ENCODE data around the gene KCNB1. TPM values are rescaled to one million over a fixed set of nuclear protein-coding genes. Genes with fewer than 3 reads are reported as not detected.

Gene KCNB1
- total RNA-seq, 4 donors from 2014 or later, result 0.29 to 32.5 (median 7.0) TPM

DNA sequence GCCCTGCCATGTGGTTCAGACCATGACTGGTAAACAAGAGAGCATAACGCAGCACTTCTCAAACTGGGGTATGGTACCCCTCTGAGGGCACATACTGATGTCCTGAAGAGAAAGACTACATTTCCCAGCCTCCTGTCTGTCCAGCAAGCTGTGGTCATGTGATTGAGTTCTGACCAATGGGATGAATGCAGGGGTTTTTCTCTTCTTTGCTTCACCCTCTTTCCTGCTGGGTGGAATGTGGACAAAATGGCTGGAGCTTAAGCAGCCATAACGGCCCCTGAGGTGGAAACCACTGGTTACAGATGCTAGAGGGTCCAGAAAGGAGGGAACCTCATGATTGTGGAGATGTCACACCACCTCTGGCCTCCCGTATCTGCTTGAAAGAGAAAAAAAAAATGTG is 19.4 kb upstream of the KCNB1 start:
- no peaks in the 10 kb centered on the region for H3K36me3 ChIP-seq
- no peak overlapping the region for H3K27ac ChIP-seq
- H3K27me3 ChIP-seq, result no peaks in the 10 kb centered on the region
- H3K4me1 ChIP-seq, result no peaks in the 10 kb centered on the region
- DNase-seq, result no peak
- no peak for TF ChIP-seq POLR2A (IDR thresholded peaks at IDR 0.05)
- no peaks in the 10 kb centered on the region for H3K9me3 ChIP-seq
- intact Hi-C loops (cut with DNase I; ENCODE audit: low total_unique reads), result no loop called here
- H3K4me3 ChIP-seq, result no peak overlapping the region

DNA sequence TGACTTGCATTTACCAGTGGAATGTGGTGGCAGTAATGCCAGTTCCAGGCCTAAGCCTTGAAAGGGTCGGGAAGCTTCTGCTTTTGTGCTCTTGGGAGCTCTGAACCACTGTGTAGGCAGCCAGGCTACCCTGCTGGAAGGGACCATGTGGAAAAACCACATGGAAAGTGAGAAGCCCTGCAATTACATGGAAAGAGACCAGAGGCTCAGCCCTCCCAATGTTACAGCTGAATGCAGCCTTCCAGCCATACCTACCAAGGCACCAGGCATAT is 14.9 kb upstream of the KCNB1 start:
- TF ChIP-seq CTCF (IDR thresholded peaks at IDR 0.05) (no peak), POLR2A (IDR thresholded peaks at IDR 0.05) (no peak)
- Histone ChIP-seq H3K9me3 (no peaks in the 10 kb centered on the region), H3K4me3 (no peak overlapping the region), H3K27me3 (no peaks in the 10 kb centered on the region), H3K36me3 (no peaks in the 10 kb centered on the region), H3K27ac (no peak overlapping the region), H3K4me1 (no peaks in the 10 kb centered on the region)
- DNase-seq, result no peak
- intact Hi-C loops (cut with DNase I; ENCODE audit: low total_unique reads), result no loop called here

DNA sequence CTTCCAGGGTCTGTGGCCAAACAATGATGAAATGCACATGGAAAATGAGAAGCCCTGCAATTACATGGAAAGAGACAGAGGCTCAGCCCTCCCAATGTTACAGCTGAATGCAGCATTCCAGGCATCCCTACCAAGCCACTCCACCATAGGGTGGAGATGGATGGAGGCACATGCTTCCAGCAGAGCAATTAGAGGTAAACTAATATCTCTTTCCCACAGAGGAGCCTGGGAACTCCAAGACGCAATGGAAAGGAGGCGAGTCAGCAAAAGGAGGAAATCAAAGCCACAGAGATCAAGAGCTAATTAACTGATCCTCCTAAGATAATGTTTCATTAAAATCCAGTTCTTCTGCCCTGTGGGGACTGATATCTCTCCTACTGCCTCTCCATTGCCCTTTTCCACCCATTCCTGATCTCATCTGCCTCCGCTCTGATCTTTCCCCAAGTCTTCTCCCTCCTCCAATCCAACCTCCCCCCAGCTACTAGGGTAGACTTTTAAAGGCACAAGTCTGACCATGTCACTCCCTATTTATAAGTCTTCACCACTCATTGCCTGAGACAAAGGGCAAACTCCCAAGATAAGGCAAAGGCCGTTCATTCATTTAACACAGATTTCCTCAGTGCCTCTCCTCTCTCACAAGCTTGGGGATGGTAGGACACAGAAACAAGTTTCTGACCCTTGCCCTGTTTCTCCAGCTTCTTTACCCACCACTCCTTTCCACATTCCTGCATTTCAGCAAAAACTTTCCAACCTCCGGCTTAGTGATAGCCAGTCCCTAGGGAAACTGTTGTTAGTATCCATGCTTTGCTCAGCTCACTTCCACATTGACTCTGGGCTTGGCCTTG is 14.3 kb upstream of the KCNB1 start:
- Histone ChIP-seq H3K27me3 (no peaks in the 10 kb centered on the region), H3K27ac (no peak overlapping the region), H3K9me3 (no peaks in the 10 kb centered on the region), H3K4me3 (no peak overlapping the region), H3K36me3 (no peaks in the 10 kb centered on the region), H3K4me1 (no peaks in the 10 kb centered on the region)
- TF ChIP-seq POLR2A (IDR thresholded peaks at IDR 0.05) (no peak), CTCF (IDR thresholded peaks at IDR 0.05) (no peak)
- DNase-seq, result no peak
- intact Hi-C loops (cut with DNase I; ENCODE audit: low total_unique reads), result no loop called here

DNA sequence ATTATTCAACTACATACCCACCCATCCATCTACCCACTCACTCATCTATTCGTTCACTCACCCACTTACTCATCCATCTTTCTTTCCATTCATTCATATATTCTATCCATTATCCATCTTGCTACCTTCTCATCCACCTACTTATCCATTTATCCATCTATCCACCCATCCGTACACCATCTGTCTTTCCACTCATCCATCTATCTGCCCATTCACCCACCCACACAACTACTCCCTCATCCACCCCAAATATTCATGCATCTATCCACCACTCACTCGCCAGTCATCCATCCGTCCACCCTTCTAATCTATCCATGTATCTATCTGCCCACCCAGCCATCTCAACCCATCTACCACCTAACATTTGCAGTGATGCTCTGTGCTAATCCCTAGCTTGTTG is 13.6 kb upstream of the KCNB1 start:
- H3K4me3 ChIP-seq, result no peak overlapping the region

DNA sequence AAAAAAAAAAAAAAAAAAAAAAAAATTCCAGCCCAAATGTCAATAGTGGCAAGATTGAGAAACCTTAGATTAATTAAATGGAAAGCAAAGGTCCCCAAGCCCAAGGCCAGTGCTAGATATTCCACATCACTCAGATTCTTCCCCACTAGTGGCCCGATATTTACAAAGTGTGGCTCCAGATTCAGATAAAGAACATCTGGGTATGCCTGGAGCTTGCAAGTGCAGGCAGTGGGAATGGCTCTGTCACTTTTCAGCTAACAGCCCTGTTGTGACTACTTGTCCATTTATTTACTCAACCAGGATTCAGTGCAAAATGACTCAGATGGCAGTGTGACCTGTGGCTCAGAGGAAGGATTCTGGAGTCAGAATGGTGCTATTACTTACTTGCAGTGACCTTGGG is 8.2 kb upstream of the KCNB1 start:
- DNase-seq, result no peak

More for the DNA sequence above, 13.6 kb upstream of the KCNB1 start:
- no peaks in the 10 kb centered on the region for H3K27me3 ChIP-seq
- H3K4me1 ChIP-seq, result no peaks in the 10 kb centered on the region
- no peak overlapping the region for H3K27ac ChIP-seq
- TF ChIP-seq CTCF (IDR thresholded peaks at IDR 0.05) (no peak), POLR2A (IDR thresholded peaks at IDR 0.05) (no peak)
- no peak for DNase-seq
- no peaks in the 10 kb centered on the region for H3K9me3 ChIP-seq
- no peaks in the 10 kb centered on the region for H3K36me3 ChIP-seq
- intact Hi-C loops (cut with DNase I; ENCODE audit: low total_unique reads), result no loop called here

More for the DNA sequence above, 8.2 kb upstream of the KCNB1 start:
- TF ChIP-seq POLR2A (IDR thresholded peaks at IDR 0.05), result no peak
- TF ChIP-seq CTCF (IDR thresholded peaks at IDR 0.05), result no peak
- Histone ChIP-seq H3K4me3 (no peak overlapping the region), H3K36me3 (no peaks in the 10 kb centered on the region), H3K27ac (no peak overlapping the region), H3K4me1 (no peaks in the 10 kb centered on the region), H3K9me3 (no peaks in the 10 kb centered on the region), H3K27me3 (no peaks in the 10 kb centered on the region)
- intact Hi-C loops (cut with DNase I; ENCODE audit: low total_unique reads), result no loop called here

Data from uterus (tissue), 4 donors.